GM15510 (cell line): ENCODE results near the gene FAM50A.

Source experiments
- POLR2A ChIP-seq: IDR thresholded peaks from 3 replicates; pipeline ENCODE4 v1.6.1; 2011; ENCODE audit warnings: borderline replicate concordance; ENCODE audit not compliant: insufficient read length; ENCODE audit errors: extremely low read depth

The FAM50A gene

DNA sequence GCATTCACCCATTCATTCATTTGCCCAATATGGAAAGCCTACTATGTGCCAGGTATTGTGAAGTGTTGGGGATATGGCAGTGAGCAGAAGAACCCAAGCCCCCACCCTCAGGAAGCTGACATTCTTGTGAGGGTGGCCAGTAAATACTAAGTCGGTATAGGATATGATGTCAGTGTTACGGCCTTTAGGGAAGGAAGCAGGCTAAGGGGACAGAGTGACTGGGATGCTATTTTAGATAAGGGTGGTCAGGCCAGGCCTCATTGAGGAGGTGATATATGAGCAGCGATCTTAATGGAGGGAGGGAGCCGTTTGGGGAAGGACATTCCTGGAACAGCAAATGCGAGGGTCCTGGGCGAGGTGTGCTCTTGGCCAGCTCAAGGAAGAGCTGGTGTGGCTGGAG, 13.5 kb upstream of the FAM50A start:
- no peak for TF ChIP-seq POLR2A

GRCh38 chrX:154430916-154431315, 13.0 kb upstream of the FAM50A start:
- no peak for TF ChIP-seq POLR2A

DNA sequence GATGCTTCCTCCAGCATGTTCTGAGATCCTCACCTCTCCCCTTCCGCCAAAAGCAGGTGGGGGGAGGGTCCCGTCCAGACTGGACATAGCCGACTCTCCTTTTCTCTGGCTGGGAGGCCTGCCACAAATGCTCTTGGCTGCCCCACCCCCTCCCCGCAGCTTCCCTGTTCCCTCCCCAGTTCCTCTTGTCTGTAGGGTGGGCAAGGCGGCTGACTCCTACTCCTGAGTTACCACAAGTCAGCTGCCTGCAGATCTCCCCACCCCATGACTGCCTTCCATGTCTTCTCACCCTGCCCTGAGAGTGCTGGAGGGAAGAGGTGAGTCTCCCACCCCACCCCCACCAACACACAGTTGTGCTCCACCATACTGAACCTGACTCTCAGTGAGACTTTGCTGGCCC, 12.6 kb upstream of the FAM50A start:
- TF ChIP-seq POLR2A = no peak

DNA sequence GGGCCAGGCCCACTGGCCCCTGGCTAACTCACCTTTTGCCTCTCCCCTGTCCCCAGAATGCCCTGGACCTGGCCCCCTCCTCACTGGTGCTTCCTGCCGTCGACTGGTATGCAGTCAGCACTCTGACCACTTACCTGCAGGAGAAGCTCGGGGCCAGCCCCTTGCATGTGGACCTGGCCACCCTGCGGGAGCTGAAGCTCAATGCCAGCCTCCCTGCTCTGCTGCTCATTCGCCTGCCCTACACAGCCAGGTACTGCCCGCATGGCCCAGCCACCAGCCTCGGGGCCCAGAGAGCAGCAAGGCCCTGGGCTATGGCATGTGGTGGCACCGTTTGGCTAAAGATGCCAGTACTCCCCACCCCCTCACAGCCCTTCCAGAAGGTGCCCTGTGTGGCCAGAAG, 11.7 kb upstream of the FAM50A start:
- no peak for TF ChIP-seq POLR2A

- no peak for TF ChIP-seq POLR2A
Measured at GRCh38 chrX:154433605-154434004, 10.3 kb upstream of the FAM50A start.

- no peak for TF ChIP-seq POLR2A
Measured at GRCh38 chrX:154434394-154435168, 9.4 kb upstream of the FAM50A start.

GRCh38 chrX:154435171-154435733, 8.7 kb upstream of the FAM50A start:
- TF ChIP-seq POLR2A = no peak

- TF ChIP-seq POLR2A = no peak
Measured at GRCh38 chrX:154436374-154436982, 7.5 kb upstream of the FAM50A start.

DNA sequence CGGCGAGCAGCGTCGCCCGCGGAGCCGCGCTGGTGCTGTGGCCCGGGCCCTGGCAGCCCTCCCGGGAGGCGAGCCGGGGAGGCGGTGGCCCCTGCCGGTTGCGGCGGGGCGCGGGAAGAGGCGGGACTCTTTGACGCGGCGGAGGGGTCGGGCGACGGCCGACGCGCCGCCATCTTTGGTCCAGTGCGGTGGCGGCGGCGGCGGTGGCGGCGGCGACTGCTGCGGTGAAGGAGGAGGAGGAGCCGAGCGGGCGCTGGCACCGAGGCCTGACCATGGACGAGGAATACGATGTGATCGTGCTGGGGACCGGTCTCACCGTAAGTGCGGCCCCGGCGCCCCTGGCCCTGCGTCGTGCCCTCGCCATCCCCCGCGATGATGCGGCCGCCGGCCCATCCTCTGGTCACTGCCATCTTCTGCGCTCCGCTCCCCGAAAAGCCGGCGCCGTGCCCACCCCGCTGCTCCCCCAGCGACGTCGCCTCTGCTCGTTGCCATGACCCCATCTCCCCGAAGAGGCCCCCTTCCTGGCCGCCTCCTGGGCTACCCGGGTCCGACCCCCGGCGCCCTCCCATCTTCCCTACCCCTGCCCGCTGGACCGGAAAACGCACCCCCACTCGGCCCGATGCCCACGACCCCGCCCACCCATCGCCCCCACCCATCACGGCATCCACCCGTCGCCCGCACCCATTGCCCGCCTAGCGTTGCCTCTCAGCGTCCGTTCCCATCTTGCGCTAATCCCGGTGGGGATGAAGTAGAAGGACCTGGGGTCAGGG, 6.8 kb upstream of the FAM50A start, which contains the start of gene GDI1:
Gene GDI1, plus strand, starts transcription at position 172 of the 770 bp plus-strand sequence. Its CDS starts 101 bp downstream, at position 273.
- peak; percentile 53 for TF ChIP-seq POLR2A

GRCh38 chrX:154437971-154438893, 5.7 kb upstream of the FAM50A start:
- no peak for TF ChIP-seq POLR2A

DNA sequence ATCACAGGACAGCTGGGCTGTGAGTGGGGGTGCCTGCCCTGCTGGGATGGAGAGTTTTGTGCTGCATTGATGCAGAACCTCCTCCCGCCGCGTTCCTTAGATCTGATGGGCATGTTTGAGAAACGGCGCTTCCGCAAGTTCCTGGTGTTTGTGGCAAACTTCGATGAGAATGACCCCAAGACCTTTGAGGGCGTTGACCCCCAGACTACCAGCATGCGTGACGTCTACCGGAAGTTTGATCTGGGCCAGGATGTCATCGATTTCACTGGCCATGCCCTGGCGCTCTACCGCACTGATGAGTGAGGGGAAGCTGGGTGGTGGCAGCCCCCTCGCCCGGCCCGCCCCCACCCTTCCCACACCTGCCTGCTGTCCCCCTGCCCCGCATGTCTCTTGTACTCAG, 4.1 kb upstream of the FAM50A start:
- no peak for TF ChIP-seq POLR2A

- no peak for TF ChIP-seq POLR2A
Measured at GRCh38 chrX:154440623-154441357, 3.2 kb upstream of the FAM50A start.

- TF ChIP-seq POLR2A = no peak
Measured at GRCh38 chrX:154441564-154441963, 2.4 kb upstream of the FAM50A start.

- TF ChIP-seq POLR2A = no peak
Measured at GRCh38 chrX:154441984-154442707, 1.8 kb upstream of the FAM50A start.

DNA sequence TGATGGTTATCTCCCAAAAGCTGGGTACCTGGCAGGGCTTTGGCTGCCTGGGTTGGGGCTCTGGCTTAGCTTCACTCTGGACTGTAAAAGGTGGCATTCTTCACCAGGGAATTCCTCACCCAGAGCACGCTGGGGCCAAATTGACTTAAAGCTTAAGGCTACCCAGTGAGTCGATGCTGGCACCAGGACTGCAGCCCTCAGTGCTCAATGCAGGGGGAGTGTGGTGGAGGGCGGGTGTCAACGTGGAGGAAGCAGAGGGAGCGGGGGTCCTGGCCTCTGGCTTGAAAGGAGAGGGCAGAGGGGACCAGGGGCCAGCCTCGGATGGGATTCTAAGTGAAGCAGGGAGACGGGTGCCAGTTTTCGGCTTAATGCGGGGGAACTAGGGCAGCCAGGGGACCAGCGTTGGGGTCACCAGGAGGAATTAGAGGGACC, 446 bp upstream of the FAM50A start:
- no peak for TF ChIP-seq POLR2A
